Ishikawa (cell line): ENCODE data around the gene VWC2L.

Experiments used
- CEBPB ChIP-seq: IDR thresholded peaks from 2 replicates; pipeline ENCODE4 v1.6.1; 2012
- CREB1 ChIP-seq: IDR thresholded peaks from 2 replicates; pipeline ENCODE4 v1.6.1; 2012; ENCODE audit warnings: low read depth
- EGR1 ChIP-seq: IDR thresholded peaks from 2 replicates; pipeline ENCODE4 v1.6.1; 2012
- EP300 ChIP-seq: IDR thresholded peaks from 2 replicates; pipeline ENCODE4 v1.6.1; 2012; ENCODE audit warnings: borderline replicate concordance
- FOXM1 ChIP-seq: IDR thresholded peaks from 2 replicates; pipeline ENCODE4 v1.6.1; 2012; ENCODE audit warnings: low read depth, borderline replicate concordance
- MAX ChIP-seq: IDR thresholded peaks from 2 replicates; pipeline ENCODE4 v1.6.1; 2012
- NFIC ChIP-seq: IDR thresholded peaks from 2 replicates; pipeline ENCODE4 v1.6.1; 2012
- RAD21 ChIP-seq: IDR thresholded peaks from 2 replicates; pipeline ENCODE4 v1.6.1; 2012; ENCODE audit warnings: low read depth
- REST ChIP-seq: IDR thresholded peaks from 2 replicates; pipeline ENCODE4 v1.6.1; 2012; ENCODE audit warnings: low read depth, mild to moderate bottlenecking
- TAF1 ChIP-seq: IDR thresholded peaks from 2 replicates; pipeline ENCODE4 v1.6.1; 2012; ENCODE audit warnings: low read depth, mild to moderate bottlenecking
- TCF12 ChIP-seq: IDR thresholded peaks from 2 replicates; pipeline ENCODE4 v1.6.1; 2012; ENCODE audit warnings: low read depth
- TEAD4 ChIP-seq: IDR thresholded peaks from 2 replicates; pipeline ENCODE4 v1.6.1; 2012
- USF1 ChIP-seq: IDR thresholded peaks from 2 replicates; pipeline ENCODE4 v1.6.1; 2012
- YY1 ChIP-seq: IDR thresholded peaks from 2 replicates; pipeline ENCODE4 v1.6.1; 2012; ENCODE audit warnings: low read depth
- ZBTB7A ChIP-seq: IDR thresholded peaks from 2 replicates; pipeline ENCODE4 v1.6.1; 2012; ENCODE audit warnings: low read depth

The VWC2L gene

GRCh38 chr2:214484239-214484638, 73.4 kb downstream of the VWC2L start:
- TF ChIP-seq ZBTB7A, result no peak
- no peak for TF ChIP-seq NFIC
- no peak for TF ChIP-seq CREB1
- TF ChIP-seq MAX, result no peak
- TF ChIP-seq TCF12, result no peak
- no peak for TF ChIP-seq TEAD4
- no peak for TF ChIP-seq REST
- no peak for TF ChIP-seq FOXM1
- TF ChIP-seq RAD21, result no peak
- TF ChIP-seq USF1, result no peak
- TF ChIP-seq EP300, result no peak
- TF ChIP-seq CEBPB, result no peak
- TF ChIP-seq TAF1, result no peak
- no peak for TF ChIP-seq YY1
- no peak for TF ChIP-seq EGR1

DNA sequence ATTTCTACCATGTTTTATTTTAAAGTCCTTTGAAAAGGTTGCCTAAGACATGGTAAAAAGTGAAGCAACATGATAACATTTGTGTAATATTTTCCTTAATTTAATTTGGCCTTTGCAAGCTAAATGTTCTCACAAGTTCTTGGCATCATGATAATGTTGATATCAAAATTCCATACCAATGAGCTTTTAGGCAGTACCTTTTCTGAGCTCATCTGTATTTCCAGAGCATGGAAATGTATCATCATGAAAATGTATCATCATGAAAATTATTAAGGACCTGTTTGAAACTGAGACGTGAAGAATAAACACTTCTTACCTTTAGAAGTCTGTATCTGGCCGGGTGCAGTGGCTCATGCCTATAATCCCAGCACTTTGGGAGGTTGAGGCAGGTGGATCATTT, 73.8 kb downstream of the VWC2L start:
- TF ChIP-seq USF1 (no peak), REST (no peak), CREB1 (no peak), NFIC (no peak), EGR1 (no peak), YY1 (no peak), MAX (no peak), TCF12 (no peak), ZBTB7A (no peak), TAF1 (no peak), RAD21 (no peak), EP300 (no peak), FOXM1 (no peak), CEBPB (no peak)

DNA sequence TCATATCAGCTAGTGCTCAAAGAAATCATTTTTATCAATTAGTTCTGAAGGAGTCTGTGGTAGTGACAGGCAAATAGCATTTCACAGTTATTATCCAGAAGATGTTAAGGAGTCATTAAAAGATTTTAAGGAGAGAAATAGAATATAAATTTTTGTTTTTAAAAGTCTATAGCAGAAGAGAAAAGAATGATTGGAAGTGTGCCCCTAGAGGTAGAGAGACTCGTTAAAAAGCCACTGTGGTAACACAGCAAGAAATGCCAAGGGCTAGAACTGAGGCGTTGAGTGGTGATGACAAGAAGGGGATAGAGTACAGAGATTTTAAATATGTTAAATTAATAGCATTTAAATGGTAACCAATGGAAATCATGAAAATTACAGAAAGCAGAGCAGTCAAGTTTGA, 78.3 kb downstream of the VWC2L start:
- no peak for TF ChIP-seq NFIC
- TF ChIP-seq YY1, result no peak
- TF ChIP-seq TAF1, result no peak
- no peak for TF ChIP-seq EGR1
- no peak for TF ChIP-seq CREB1
- no peak for TF ChIP-seq RAD21
- TF ChIP-seq USF1, result no peak
- TF ChIP-seq TEAD4, result no peak
- TF ChIP-seq TCF12, result no peak

- TF ChIP-seq EP300, result no peak
- no peak for TF ChIP-seq ZBTB7A
- TF ChIP-seq USF1, result no peak
- TF ChIP-seq REST, result no peak
- TF ChIP-seq CREB1, result no peak
- TF ChIP-seq TAF1, result no peak
- no peak for TF ChIP-seq CEBPB
- TF ChIP-seq NFIC, result no peak
- no peak for TF ChIP-seq EGR1
These were observed 78.8 kb downstream of the VWC2L start for GRCh38 chr2:214489702-214490101.
